KMS-11 (cell line): ENCODE results near the gene MCAT.

Experiments
- H2AFZ ChIP-seq: fragments of 200-600 bp; sonication (generic); 2 replicates; pipeline ENCODE4 v1.6.1; 2016; ENCODE audit warnings: antibody characterized with exemption, mixed run types, low read depth
- H3K27ac ChIP-seq: fragments of 200-600 bp; sonication (generic); 2 replicates; pipeline ENCODE4 v1.6.1; 2016; ENCODE audit warnings: mild to moderate bottlenecking, mixed run types
- H3K27me3 ChIP-seq: fragments of 200-600 bp; sonication (generic); 2 replicates; pipeline ENCODE4 v1.6.1; 2017; ENCODE audit warnings: mild to moderate bottlenecking, low read depth, mixed run types, moderate library complexity; ENCODE audit not compliant: insufficient read depth
- H3K36me3 ChIP-seq: fragments of 200-600 bp; sonication (generic); 2 replicates; pipeline ENCODE4 v1.6.1; 2017; ENCODE audit warnings: mild to moderate bottlenecking, mixed run types; ENCODE audit not compliant: insufficient read depth
- H3K4me1 ChIP-seq: fragments of 200-600 bp; sonication (generic); 2 replicates; pipeline ENCODE4 v1.6.1; 2016; ENCODE audit warnings: mild to moderate bottlenecking, low read depth, mixed run types; ENCODE audit not compliant: poor library complexity, severe bottlenecking
- H3K4me2 ChIP-seq: fragments of 200-600 bp; sonication (generic); 2 replicates; pipeline ENCODE4 v1.7.0; 2016; ENCODE audit warnings: mild to moderate bottlenecking, mixed run types
- H3K4me3 ChIP-seq: fragments of 200-600 bp; sonication (generic); IDR thresholded peaks from 2 replicates; pipeline ENCODE4 v1.6.1; 2017; ENCODE audit warnings: low read depth, low read length, mixed read lengths; ENCODE audit not compliant: insufficient read depth
- H3K79me2 ChIP-seq: fragments of 200-600 bp; sonication (generic); 2 replicates; pipeline ENCODE4 v1.6.1; 2016; ENCODE audit warnings: low read depth, mixed run types; ENCODE audit not compliant: insufficient read depth
- H3K9ac ChIP-seq: fragments of 200-600 bp; sonication (generic); 2 replicates; pipeline ENCODE4 v1.6.1; 2016; ENCODE audit warnings: mild to moderate bottlenecking, mixed run types
- H4K20me1 ChIP-seq: fragments of 200-600 bp; sonication (generic); 2 replicates; pipeline ENCODE4 v1.6.1; 2016; ENCODE audit warnings: mild to moderate bottlenecking, mixed run types; ENCODE audit not compliant: insufficient read depth
- TF ChIP-seq, protein P1 (sequence below): fragments of 200-600 bp; sonication (generic); conservative IDR thresholded peaks from 2 replicates; pipeline ENCODE4 v1.6.1; 2017; ENCODE audit warnings: low read depth, mild to moderate bottlenecking, antibody characterized with exemption, low read length, moderate library complexity, mixed read lengths

MCAT gene

GRCh38 chr22:43171607-43172006 lies 28.4 kb upstream of the MCAT start:
- Histone ChIP-seq H4K20me1 (no peaks in the 10 kb centered on the region), H3K79me2 (no peaks in the 10 kb centered on the region), H2AFZ (no peak overlapping the region), H3K4me1 (no peaks in the 10 kb centered on the region), H3K4me3 (no peak overlapping the region), H3K9ac (no peak overlapping the region), H3K4me2 (no peak overlapping the region), H3K27me3 (no peaks in the 10 kb centered on the region), H3K36me3 (no peaks in the 10 kb centered on the region), H3K27ac (no peak overlapping the region)
- TF ChIP-seq, protein P1, sequence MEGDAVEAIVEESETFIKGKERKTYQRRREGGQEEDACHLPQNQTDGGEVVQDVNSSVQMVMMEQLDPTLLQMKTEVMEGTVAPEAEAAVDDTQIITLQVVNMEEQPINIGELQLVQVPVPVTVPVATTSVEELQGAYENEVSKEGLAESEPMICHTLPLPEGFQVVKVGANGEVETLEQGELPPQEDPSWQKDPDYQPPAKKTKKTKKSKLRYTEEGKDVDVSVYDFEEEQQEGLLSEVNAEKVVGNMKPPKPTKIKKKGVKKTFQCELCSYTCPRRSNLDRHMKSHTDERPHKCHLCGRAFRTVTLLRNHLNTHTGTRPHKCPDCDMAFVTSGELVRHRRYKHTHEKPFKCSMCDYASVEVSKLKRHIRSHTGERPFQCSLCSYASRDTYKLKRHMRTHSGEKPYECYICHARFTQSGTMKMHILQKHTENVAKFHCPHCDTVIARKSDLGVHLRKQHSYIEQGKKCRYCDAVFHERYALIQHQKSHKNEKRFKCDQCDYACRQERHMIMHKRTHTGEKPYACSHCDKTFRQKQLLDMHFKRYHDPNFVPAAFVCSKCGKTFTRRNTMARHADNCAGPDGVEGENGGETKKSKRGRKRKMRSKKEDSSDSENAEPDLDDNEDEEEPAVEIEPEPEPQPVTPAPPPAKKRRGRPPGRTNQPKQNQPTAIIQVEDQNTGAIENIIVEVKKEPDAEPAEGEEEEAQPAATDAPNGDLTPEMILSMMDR: no peak

DNA sequence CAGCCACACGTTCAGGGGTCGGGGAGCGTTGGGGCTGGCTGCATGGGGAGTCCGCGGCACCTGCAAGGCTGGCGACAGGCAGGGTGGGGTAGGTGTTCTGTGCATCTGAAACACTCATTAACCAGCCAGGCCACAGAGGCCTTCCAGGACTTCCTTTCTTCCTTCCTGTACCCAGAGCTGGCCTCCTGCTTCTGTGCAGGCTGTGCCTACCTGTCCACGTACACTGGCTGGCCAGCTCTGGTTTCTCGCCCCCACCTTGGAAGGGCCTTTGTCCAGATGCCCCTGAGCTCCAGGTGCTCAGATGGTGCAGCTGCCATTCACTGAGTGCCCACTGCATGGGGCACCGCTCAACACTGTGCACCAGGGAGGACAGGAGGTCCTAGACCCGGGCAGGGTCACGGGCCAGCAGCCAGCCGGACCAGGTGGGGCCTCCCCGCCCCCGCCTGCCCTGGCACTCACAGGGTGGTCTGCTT lies 27.9 kb upstream of the MCAT start:
- Histone ChIP-seq H3K4me3 (no peak overlapping the region), H3K4me1 (no peaks in the 10 kb centered on the region), H3K27ac (no peak overlapping the region), H2AFZ (no peak overlapping the region), H3K27me3 (no peaks in the 10 kb centered on the region), H4K20me1 (no peaks in the 10 kb centered on the region), H3K4me2 (no peak overlapping the region), H3K36me3 (no peaks in the 10 kb centered on the region), H3K9ac (no peak overlapping the region), H3K79me2 (no peaks in the 10 kb centered on the region)
- TF ChIP-seq, protein P1: no peak

- no peaks in the 10 kb centered on the region for H3K79me2 ChIP-seq
- no peak overlapping the region for H3K4me2 ChIP-seq
- no peaks in the 10 kb centered on the region for H3K4me1 ChIP-seq
- no peak overlapping the region for H3K27ac ChIP-seq
- no peaks in the 10 kb centered on the region for H3K36me3 ChIP-seq
- H4K20me1 ChIP-seq: no peaks in the 10 kb centered on the region
- no peak overlapping the region for H2AFZ ChIP-seq
- no peak overlapping the region for H3K9ac ChIP-seq
- TF ChIP-seq, protein P1: no peak
- no peak overlapping the region for H3K4me3 ChIP-seq
- H3K27me3 ChIP-seq: no peaks in the 10 kb centered on the region
Measured at GRCh38 chr22:43170131-43170480, 26.9 kb upstream of the MCAT start.

DNA sequence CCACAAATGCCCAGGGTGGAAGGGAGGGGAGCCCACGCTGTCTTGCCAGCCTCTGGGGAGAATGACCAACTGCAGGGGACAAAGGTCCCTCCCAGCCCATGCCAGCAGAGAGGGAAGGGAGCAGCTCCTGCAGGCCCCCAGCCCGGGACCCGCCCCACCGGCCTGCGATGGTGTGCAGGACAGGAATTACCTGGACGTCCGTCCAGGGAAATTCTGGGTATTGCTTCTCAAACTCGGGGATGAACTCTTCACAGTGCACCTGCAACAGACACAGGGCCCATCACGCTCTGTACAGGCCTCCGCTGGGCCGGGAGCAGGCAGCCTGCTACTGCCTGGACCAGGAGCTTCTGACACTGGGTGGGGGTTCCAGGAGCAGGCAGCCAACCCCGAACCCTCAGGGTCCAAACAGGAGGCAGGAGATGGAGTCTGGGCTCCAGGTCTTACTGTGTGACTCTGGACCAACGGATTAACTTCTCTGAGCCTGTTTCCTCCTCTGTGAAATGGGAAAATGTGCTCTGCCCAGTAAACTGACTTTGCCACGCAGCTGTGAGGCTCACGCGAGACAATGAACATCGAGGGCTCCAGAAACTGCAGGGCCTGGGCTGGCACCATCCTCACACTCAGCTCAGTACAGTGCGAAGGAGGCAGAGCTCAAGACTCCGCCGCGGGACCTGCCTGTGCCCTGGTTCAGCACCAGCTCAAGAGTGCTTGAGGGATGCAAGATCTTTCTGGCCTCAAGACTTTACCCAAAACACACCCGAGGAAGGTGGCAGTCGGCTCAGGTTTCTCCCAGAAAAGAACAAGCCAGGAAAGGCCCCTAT lies 26.3 kb upstream of the MCAT start:
- H3K27me3 ChIP-seq: no peaks in the 10 kb centered on the region
- no peak overlapping the region for H3K9ac ChIP-seq
- H3K79me2 ChIP-seq: no peaks in the 10 kb centered on the region
- no peak overlapping the region for H3K4me2 ChIP-seq
- no peak overlapping the region for H3K4me3 ChIP-seq
- H3K36me3 ChIP-seq: no peaks in the 10 kb centered on the region
- H2AFZ ChIP-seq: no peak overlapping the region
- no peak overlapping the region for H3K27ac ChIP-seq
- no peaks in the 10 kb centered on the region for H3K4me1 ChIP-seq
- H4K20me1 ChIP-seq: no peaks in the 10 kb centered on the region
- TF ChIP-seq, protein P1: no peak
